Upper lobe of left lung (tissue), 6 donors: ENCODE data around the gene TMEM232. TPM values are rescaled to one million over a fixed set of nuclear protein-coding genes. Genes with fewer than 3 reads are reported as not detected.

Source experiments
- ATAC-seq, 2 donors: fragments of 200-7000 bp; cut with Tn5 transposase; one replicate each; pipeline ENCODE4 v1.9.1; 2022; ENCODE audit warnings: mild to moderate bottlenecking in 2 of 2, moderate library complexity in 2 of 2; ENCODE audit not compliant: low FRiP score in 2 of 2
- DNase-seq, 2 donors: peaks; one replicate each; pipeline ENCODE4 v3.0.0-alpha.2; 2019 to 2020
- H3K27ac ChIP-seq, 4 donors: fragments of 200-600 bp; sonication (generic); one replicate each; pipeline ENCODE4 v1.5.1; 2016 to 2019
- H3K27me3 ChIP-seq, 4 donors: fragments of 200-600 bp; sonication (generic); one replicate each; pipeline ENCODE4 v1.5.1; 2017 to 2019
- H3K36me3 ChIP-seq, 4 donors: fragments of 200-600 bp; sonication (generic); one replicate each; pipeline ENCODE4 v1.5.1; 2016 to 2019
- H3K4me1 ChIP-seq, 4 donors: fragments of 200-600 bp; sonication (generic); one replicate each; pipeline ENCODE4 v1.5.1; 2018 to 2019
- H3K4me3 ChIP-seq, 4 donors: fragments of 200-600 bp; sonication (generic); one replicate each; pipeline ENCODE4 v1.5.1; 2017 to 2019; ENCODE audit warnings: mild to moderate bottlenecking in 2 of 4, moderate library complexity in 1 of 4
- H3K9me3 ChIP-seq, 4 donors: fragments of 200-600 bp; sonication (generic); one replicate each; pipeline ENCODE4 v1.5.1; 2018 to 2019
- CTCF ChIP-seq, 6 experiments: fragments of 450-650 bp in 4 of 6; fragments of 200-600 bp in 2 of 6; sonication (generic) in 2 of 6; IDR thresholded peaks; one replicate each; pipeline ENCODE4 v1.5.1; 2016 to 2019; ENCODE audit warnings: antibody characterized with exemption in 6 of 6
- EP300 ChIP-seq, 4 donors: sonication (generic); formaldehyde crosslinking; IDR thresholded peaks; one replicate each; pipeline ENCODE4 v1.5.1; 2017; ENCODE audit warnings: antibody characterized with exemption in 4 of 4, control low read depth in 2 of 4
- POLR2A ChIP-seq, 4 donors: fragments of 450-650 bp; IDR thresholded peaks; one replicate each; pipeline ENCODE4 v1.5.1; 2016 to 2017; ENCODE audit warnings: antibody characterized with exemption in 4 of 4, mild to moderate bottlenecking in 2 of 4
- POLR2AphosphoS5 ChIP-seq, 2 donors: sonication (generic); formaldehyde crosslinking; IDR thresholded peaks; one replicate each; pipeline ENCODE4 v1.5.1; 2017; ENCODE audit warnings: antibody characterized with exemption in 2 of 2
- WGBS, 2 donors: methylation state at CpG; one replicate each; pipeline ENCODE4 v1.1.5; 2017 to 2018; 5-methylcytosine and 5-hydroxymethylcytosine counted together
- total RNA-seq, 6 donors: library from RNA; depleted of rRNA in 4 of 6; stranded (reverse); fragments of >200 nt in 4 of 6; gene quantifications; one replicate each; pipeline versions ENCODE4 v1.1.0 to v1.2.1, GENCODE V29; 2016 to 2021
- donor health status: DM: no; HTN: no; CAD: no; lungs with moderate emphysema.
- donor health status: DM: no; HTN: yes; CAD: no; lungs with severe emphysema.

Gene TMEM232
- total RNA-seq, 6 donors from 2014 or later = 1.5 to 36.9 (median 7.8) TPM

- WGBS, 2 donors = 91 to 94% methylated on average over 3 of the region's 3 CpGs
- Histone ChIP-seq H3K27ac (no peak overlapping the region), H3K9me3 (peaks cover 0 to 7% (median 3%) of the 10 kb centered on the region in 4 donors), H3K4me1 (no peaks in the 10 kb centered on the region), H3K4me3 (no peak overlapping the region), H3K27me3 (no peaks in the 10 kb centered on the region), H3K36me3 (no peaks in the 10 kb centered on the region)
- DNase-seq = no peak
- no peak for TF ChIP-seq CTCF (IDR thresholded peaks at IDR 0.05)
- no peak for TF ChIP-seq POLR2A (IDR thresholded peaks at IDR 0.05)
- TF ChIP-seq POLR2AphosphoS5 (IDR thresholded peaks at IDR 0.05) = no peak
- TF ChIP-seq EP300 (IDR thresholded peaks at IDR 0.05) = no peak
- ATAC-seq = no peak
These were observed 248.6 kb downstream of the TMEM232 start for GRCh38 chr5:110477911-110478310.

DNA sequence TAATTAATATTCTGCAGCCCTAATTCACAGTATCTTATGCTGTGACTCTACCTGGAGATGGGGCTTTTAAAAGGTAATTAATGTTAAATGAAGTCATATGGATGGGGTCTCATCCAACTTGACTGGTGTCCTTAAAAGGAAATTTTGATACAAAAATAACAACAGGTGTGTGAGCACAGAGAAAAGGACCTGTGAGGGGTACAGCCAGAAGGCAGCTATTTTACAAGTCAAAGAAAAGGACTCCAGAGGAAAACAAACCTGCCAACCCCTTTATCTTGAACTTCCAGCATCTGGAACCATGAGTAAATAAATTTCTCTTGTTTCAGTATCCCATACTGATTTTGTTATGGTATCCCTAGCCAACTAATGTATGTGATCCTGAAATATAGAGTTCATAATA, 250.3 kb downstream of the TMEM232 start:
- no peak for TF ChIP-seq POLR2A (IDR thresholded peaks at IDR 0.05)
- TF ChIP-seq POLR2AphosphoS5 (IDR thresholded peaks at IDR 0.05) = no peak
- no peak for TF ChIP-seq CTCF (IDR thresholded peaks at IDR 0.05)
- no peak for TF ChIP-seq EP300 (IDR thresholded peaks at IDR 0.05)
- no peak for ATAC-seq
- H3K4me1 ChIP-seq = no peaks in the 10 kb centered on the region

DNA sequence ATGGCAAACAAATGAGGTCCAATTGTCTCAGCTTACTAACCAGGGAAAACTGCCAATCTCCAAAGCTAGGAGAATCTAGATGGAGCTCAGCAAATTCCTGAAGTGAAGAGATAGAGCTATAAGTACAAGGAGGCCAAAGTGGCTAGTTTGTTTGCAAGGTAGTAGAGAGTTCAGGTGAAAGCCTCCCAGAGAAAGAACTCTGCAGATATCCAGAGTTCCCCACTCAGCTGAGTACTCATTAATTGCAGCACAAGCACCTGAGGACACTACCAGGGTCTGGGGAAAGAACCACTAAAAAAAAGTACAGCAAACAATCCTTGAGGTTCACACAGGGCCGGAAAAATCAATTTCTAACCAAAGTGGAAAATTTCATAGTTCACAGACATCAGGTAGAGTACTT, 250.9 kb downstream of the TMEM232 start:
- H3K9me3 ChIP-seq = peaks cover 2 to 11% (median 6%) of the 10 kb centered on the region in 4 donors
- H3K27ac ChIP-seq = no peak overlapping the region
- H3K36me3 ChIP-seq = no peaks in the 10 kb centered on the region
- TF ChIP-seq EP300 (IDR thresholded peaks at IDR 0.05) = no peak
- no peak for TF ChIP-seq CTCF (IDR thresholded peaks at IDR 0.05)
- TF ChIP-seq POLR2AphosphoS5 (IDR thresholded peaks at IDR 0.05) = no peak
- TF ChIP-seq POLR2A (IDR thresholded peaks at IDR 0.05) = no peak
- ATAC-seq (no peak), DNase-seq (no peak)
- H3K4me3 ChIP-seq = no peak overlapping the region
- H3K27me3 ChIP-seq = no peaks in the 10 kb centered on the region
- H3K4me1 ChIP-seq = no peaks in the 10 kb centered on the region
- WGBS, 2 donors = 65% methylated on average over 1 of the region's 1 CpG

More for the DNA sequence above, 250.3 kb downstream of the TMEM232 start:
- Histone ChIP-seq H3K36me3 (no peaks in the 10 kb centered on the region), H3K4me3 (no peak overlapping the region), H3K27ac (no peak overlapping the region), H3K9me3 (peaks cover 0 to 7% (median 4%) of the 10 kb centered on the region in 4 donors), H3K27me3 (no peaks in the 10 kb centered on the region)
- DNase-seq = no peak

GRCh38 chr5:110469486-110469885, 257.0 kb downstream of the TMEM232 start:
- Histone ChIP-seq H3K4me3 (no peak overlapping the region), H3K27me3 (no peaks in the 10 kb centered on the region), H3K9me3 (peaks cover 2 to 11% (median 6%) of the 10 kb centered on the region in 4 donors), H3K27ac (no peak overlapping the region), H3K4me1 (no peaks in the 10 kb centered on the region), H3K36me3 (no peaks in the 10 kb centered on the region)
- TF ChIP-seq POLR2AphosphoS5 (IDR thresholded peaks at IDR 0.05) (no peak), EP300 (IDR thresholded peaks at IDR 0.05) (no peak), CTCF (IDR thresholded peaks at IDR 0.05) (no peak), POLR2A (IDR thresholded peaks at IDR 0.05) (no peak)
- DNase-seq = no peak
- WGBS, 2 donors = 88% methylated on average over 4 of the region's 4 CpGs; no CpG with 5 or more reads in 1 of the 2 donors
- ATAC-seq = no peak

DNA sequence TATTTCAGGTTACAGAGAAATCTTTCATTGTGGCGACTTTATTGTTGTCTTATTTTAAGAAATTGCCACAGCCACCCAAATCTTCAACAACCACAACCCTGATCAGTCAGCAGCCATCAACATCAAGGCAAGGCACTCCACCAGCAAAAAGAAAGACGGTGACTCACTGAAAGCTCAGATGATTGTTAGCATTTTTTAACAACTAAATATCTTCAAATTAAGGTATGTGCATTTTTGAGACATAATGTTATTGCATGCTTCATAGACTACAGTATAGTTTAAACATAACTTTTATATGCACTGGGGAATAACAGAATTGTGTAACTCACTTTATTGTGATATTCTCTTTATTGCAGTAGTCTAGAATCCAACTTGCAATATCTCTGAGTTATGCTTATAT, 263.4 kb downstream of the TMEM232 start:
- Histone ChIP-seq H3K4me3 (no peak overlapping the region), H3K4me1 (no peaks in the 10 kb centered on the region), H3K9me3 (no peaks in the 10 kb centered on the region), H3K27me3 (no peaks in the 10 kb centered on the region), H3K27ac (no peak overlapping the region), H3K36me3 (no peaks in the 10 kb centered on the region)
- 83 to 86% methylated on average over 2 of the region's 2 CpGs for WGBS, 2 donors
- no peak for ATAC-seq
- no peak for DNase-seq
- TF ChIP-seq POLR2AphosphoS5 (IDR thresholded peaks at IDR 0.05) (no peak), EP300 (IDR thresholded peaks at IDR 0.05) (no peak), CTCF (IDR thresholded peaks at IDR 0.05) (no peak), POLR2A (IDR thresholded peaks at IDR 0.05) (no peak)
